Kidney (tissue), 14 donors: ENCODE measurements around the gene NOP14. TPM values are rescaled to one million over a fixed set of nuclear protein-coding genes. Genes with fewer than 3 reads are reported as not detected.
A peak's percentile ranks its signal among the peaks of the same experiment; 100 is the strongest.
"Not testable (repeated sequence)": the region's sequence is repeated elsewhere in the genome, so short reads cannot be mapped to it uniquely, and the experiment has no call there.

ENCODE experiments used
- DNase-seq, 5 donors: peaks; one replicate each; pipeline ENCODE4 v3.0.0-alpha.2; 2013 to 2020
- FAIRE-seq: peaks from 2 replicates; lab custom pipeline; 2012; peaks lifted over from hg19 to GRCh38; lab: Jason Lieb, UNC
- H3K27ac ChIP-seq, 2 donors: one replicate each; pipeline ENCODE4 v1.7.0; 2013; ENCODE audit warnings: low read depth in 2 of 2, low read length in 2 of 2, inconsistent platforms in 1 of 2
- H3K27me3 ChIP-seq: one replicate; pipeline ENCODE4 v1.7.1; 2013; ENCODE audit warnings: low read length, inconsistent platforms; ENCODE audit not compliant: control insufficient read depth, insufficient read depth
- H3K36me3 ChIP-seq, 3 donors: one replicate each; pipeline versions ENCODE4 v1.7.0 to v1.7.1; 2013; ENCODE audit warnings: low read length in 3 of 3, control low read depth in 1 of 3, inconsistent platforms in 1 of 3; ENCODE audit not compliant: insufficient read depth in 3 of 3, control insufficient read depth in 2 of 3
- H3K4me1 ChIP-seq, 3 donors: one replicate each; pipeline versions ENCODE4 v1.7.0 to v1.7.1; 2013; ENCODE audit warnings: low read length in 3 of 3, inconsistent platforms in 1 of 3, low read depth in 1 of 3; ENCODE audit not compliant: control insufficient read depth in 2 of 3, insufficient read depth in 2 of 3
- H3K4me3 ChIP-seq, 3 donors: one replicate each; pipeline versions ENCODE4 v1.7.0 to v1.8.1; 2013; ENCODE audit warnings: low read length in 3 of 3, control low read depth in 1 of 3, inconsistent platforms in 1 of 3
- H3K9ac ChIP-seq, 3 donors: one replicate each; pipeline versions ENCODE4 v1.7.0 to v1.7.1; 2013; ENCODE audit warnings: low read length in 3 of 3, control low read depth in 1 of 3, inconsistent platforms in 1 of 3
- H3K9me3 ChIP-seq, 3 donors: one replicate each; pipeline versions ENCODE4 v1.7.0 to v1.7.1; 2013; ENCODE audit warnings: low read length in 3 of 3, control low read depth in 1 of 3, inconsistent platforms in 1 of 3; ENCODE audit not compliant: control insufficient read depth in 2 of 3, insufficient read depth in 1 of 3
- CTCF ChIP-seq: IDR thresholded peaks from 3 replicates; pipeline ENCODE4 v1.5.1; 2012; ENCODE audit warnings: mild to moderate bottlenecking, moderate library complexity, borderline replicate concordance; ENCODE audit not compliant: insufficient read depth; ENCODE audit errors: extremely low read depth
- intact Hi-C: fragments of 100-400 bp; cut with DNase I; formaldehyde crosslinking; loops from one replicate; pipeline ENCODE4 v1.11.1; 2022
- polyA plus RNA-seq: library from polyadenylated mRNA; stranded (reverse); fragments of 350-450 nt; fragmentation: Illumina TruSeq; extraction: RNeasy Lipid Tissue Mini Kit (QIAGEN cat#74804); gene quantifications from one replicate; pipeline ENCODE4 v1.2.3, GENCODE V29; 2014; ENCODE audit warnings: low read depth, low replicate concordance; ENCODE audit not compliant: insufficient read depth
- total RNA-seq: library from RNA; stranded (reverse); fragmentation: NEBNext Ultra II Directional; extraction: Animal tissue kit (Norgen Biotek cat#: 25700); gene quantifications from one replicate; pipeline ENCODE4 v1.2.1, GENCODE V29; 2021
- donor health status: control.
- donor health status: control.
- donor health status: control.
- donor health status: control.
- donor health status: control.
- donor health status: DM: yes; HTN: yes; CAD: no.
- donor health status: Normal renal cell carcinoma (clear cell type).

NOP14 gene
- total and polyA plus RNA-seq, 2 donors from 2014 or later = 15.1 to 22.0 TPM

- FAIRE-seq = no peak
- no peak for TF ChIP-seq CTCF
- Histone ChIP-seq H3K9me3 (no peaks in the 10 kb centered on the region), H3K4me3 (no peak overlapping the region), H3K27ac (no peak overlapping the region), H3K9ac (no peak overlapping the region), H3K4me1 (peaks cover 0 to 15% (median 3%) of the 10 kb centered on the region in 3 donors), H3K27me3 (no peaks in the 10 kb centered on the region), H3K36me3 (peaks cover 0 to 51% (median 24%) of the 10 kb centered on the region in 3 donors)
- intact Hi-C loops = no loop called here
- peak in 1 of 5 donors; percentile 75 for DNase-seq
These were observed 23.6 kb downstream of the NOP14 start for GRCh38 chr4:2939383-2940243.

GRCh38 chr4:2938906-2939305 is 24.3 kb downstream of the NOP14 start:
- no peak for FAIRE-seq
- H3K9ac ChIP-seq = no peak overlapping the region
- no peak for TF ChIP-seq CTCF
- DNase-seq = peak in 1 of 5 donors; percentile 48
- H3K27ac ChIP-seq = no peak overlapping the region
- H3K36me3 ChIP-seq = peaks cover 0 to 46% (median 24%) of the 10 kb centered on the region in 3 donors
- H3K4me1 ChIP-seq = peaks cover 0 to 15% (median 3%) of the 10 kb centered on the region in 3 donors
- no peak overlapping the region for H3K4me3 ChIP-seq
- intact Hi-C loops = no loop called here
- H3K9me3 ChIP-seq = no peaks in the 10 kb centered on the region
- H3K27me3 ChIP-seq = no peaks in the 10 kb centered on the region

- H3K9ac ChIP-seq, DNase-seq, H3K27me3 ChIP-seq, intact Hi-C loops, H3K4me3 ChIP-seq, FAIRE-seq, H3K9me3 ChIP-seq, H3K27ac ChIP-seq: not testable (repeated sequence)
- peaks cover 0 to 17% (median 3%) of the 10 kb centered on the region in 3 donors for H3K4me1 ChIP-seq
- peaks cover 0 to 43% (median 22%) of the 10 kb centered on the region in 3 donors for H3K36me3 ChIP-seq
These were observed 24.8 kb downstream of the NOP14 start for GRCh38 chr4:2938411-2938810.

GRCh38 chr4:2937986-2938385 is 25.2 kb downstream of the NOP14 start:
- no peak for FAIRE-seq
- TF ChIP-seq CTCF = no peak
- Histone ChIP-seq H3K36me3 (peaks cover 0 to 39% (median 20%) of the 10 kb centered on the region in 3 donors), H3K4me3 (no peak overlapping the region), H3K9ac (no peak overlapping the region), H3K9me3 (no peaks in the 10 kb centered on the region), H3K27ac (no peak overlapping the region), H3K27me3 (no peaks in the 10 kb centered on the region), H3K4me1 (peaks cover 0 to 20% (median 3%) of the 10 kb centered on the region in 3 donors)
- DNase-seq = no peak
- intact Hi-C loops = no loop called here
